ENCODE data around the gene MORC3. TPM values are rescaled to one million over a fixed set of nuclear protein-coding genes. Genes with fewer than 3 reads are reported as not detected.
"Not testable (repeated sequence)": the region's sequence is repeated elsewhere in the genome, so short reads cannot be mapped to it uniquely, and the experiment has no call there.

Gene MORC3
- total RNA-seq, 1 experiment from 2014 or later: 14.3 TPM

- no peak for DNase-seq (ENCODE audit: low spot score)
Measured at GRCh38 chr21:36325373-36326010, 5.5 kb downstream of the MORC3 start.

GRCh38 chr21:36330904-36331303, 10.9 kb downstream of the MORC3 start:
- DNase-seq (ENCODE audit: low spot score): peak; percentile 62

- DNase-seq (ENCODE audit: low spot score): no peak
Measured at GRCh38 chr21:36337099-36337509, 17.1 kb downstream of the MORC3 start.

GRCh38 chr21:36338975-36339374, 19.0 kb downstream of the MORC3 start:
- DNase-seq (ENCODE audit: low spot score): no peak

GRCh38 chr21:36342581-36342980, 22.6 kb downstream of the MORC3 start:
- not testable (repeated sequence) for DNase-seq (ENCODE audit: low spot score)

GRCh38 chr21:36344931-36345330, 24.9 kb downstream of the MORC3 start:
- no peak for DNase-seq (ENCODE audit: low spot score)

- no peak for DNase-seq (ENCODE audit: low spot score)
Measured at GRCh38 chr21:36347278-36347961, 27.4 kb downstream of the MORC3 start.

GRCh38 chr21:36347962-36348328, 27.9 kb downstream of the MORC3 start:
- no peak for DNase-seq (ENCODE audit: low spot score)

- DNase-seq (ENCODE audit: low spot score): no peak
Measured at GRCh38 chr21:36349315-36349714, 29.3 kb downstream of the MORC3 start.

- no peak for DNase-seq (ENCODE audit: low spot score)
Measured at GRCh38 chr21:36350282-36350910, 30.4 kb downstream of the MORC3 start.

- no peak for DNase-seq (ENCODE audit: low spot score)
Measured at GRCh38 chr21:36354918-36355680, 35.1 kb downstream of the MORC3 start.

GRCh38 chr21:36355868-36356267, 35.9 kb downstream of the MORC3 start:
- no peak for DNase-seq (ENCODE audit: low spot score)

- no peak for DNase-seq (ENCODE audit: low spot score)
Measured at GRCh38 chr21:36359185-36359584, 39.2 kb downstream of the MORC3 start.

GRCh38 chr21:36369064-36369685, 49.2 kb downstream of the MORC3 start:
- no peak for DNase-seq (ENCODE audit: low spot score)

- no peak for DNase-seq (ENCODE audit: low spot score)
Measured at GRCh38 chr21:36375994-36376393, 56.0 kb downstream of the MORC3 start.

- DNase-seq (ENCODE audit: low spot score): no peak
Measured at GRCh38 chr21:36377391-36377842, 57.4 kb downstream of the MORC3 start.

GRCh38 chr21:36379251-36379650, 59.3 kb downstream of the MORC3 start:
- no peak for DNase-seq (ENCODE audit: low spot score)

- no peak for DNase-seq (ENCODE audit: low spot score)
Measured at GRCh38 chr21:36381841-36382589, 62.0 kb downstream of the MORC3 start.

GRCh38 chr21:36382722-36383121, 62.7 kb downstream of the MORC3 start:
- DNase-seq (ENCODE audit: low spot score): not testable (repeated sequence)

- DNase-seq (ENCODE audit: low spot score): no peak
Measured at GRCh38 chr21:36384885-36385232, 64.9 kb downstream of the MORC3 start.

Data from H4 (cell line).